HK-2 (cell line): Measurements from ENCODE around the gene TBX22.
"Not testable (repeated sequence)": the region's sequence is repeated elsewhere in the genome, so short reads cannot be mapped to it uniquely, and the experiment has no call there.

ENCODE experiments used
- DNase-seq: peaks from one replicate; pipeline ENCODE4 v3.0.0-alpha.2; 2018; ENCODE audit not compliant: unreplicated experiment

The TBX22 gene, protein sequence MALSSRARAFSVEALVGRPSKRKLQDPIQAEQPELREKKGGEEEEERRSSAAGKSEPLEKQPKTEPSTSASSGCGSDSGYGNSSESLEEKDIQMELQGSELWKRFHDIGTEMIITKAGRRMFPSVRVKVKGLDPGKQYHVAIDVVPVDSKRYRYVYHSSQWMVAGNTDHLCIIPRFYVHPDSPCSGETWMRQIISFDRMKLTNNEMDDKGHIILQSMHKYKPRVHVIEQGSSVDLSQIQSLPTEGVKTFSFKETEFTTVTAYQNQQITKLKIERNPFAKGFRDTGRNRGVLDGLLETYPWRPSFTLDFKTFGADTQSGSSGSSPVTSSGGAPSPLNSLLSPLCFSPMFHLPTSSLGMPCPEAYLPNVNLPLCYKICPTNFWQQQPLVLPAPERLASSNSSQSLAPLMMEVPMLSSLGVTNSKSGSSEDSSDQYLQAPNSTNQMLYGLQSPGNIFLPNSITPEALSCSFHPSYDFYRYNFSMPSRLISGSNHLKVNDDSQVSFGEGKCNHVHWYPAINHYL

DNA sequence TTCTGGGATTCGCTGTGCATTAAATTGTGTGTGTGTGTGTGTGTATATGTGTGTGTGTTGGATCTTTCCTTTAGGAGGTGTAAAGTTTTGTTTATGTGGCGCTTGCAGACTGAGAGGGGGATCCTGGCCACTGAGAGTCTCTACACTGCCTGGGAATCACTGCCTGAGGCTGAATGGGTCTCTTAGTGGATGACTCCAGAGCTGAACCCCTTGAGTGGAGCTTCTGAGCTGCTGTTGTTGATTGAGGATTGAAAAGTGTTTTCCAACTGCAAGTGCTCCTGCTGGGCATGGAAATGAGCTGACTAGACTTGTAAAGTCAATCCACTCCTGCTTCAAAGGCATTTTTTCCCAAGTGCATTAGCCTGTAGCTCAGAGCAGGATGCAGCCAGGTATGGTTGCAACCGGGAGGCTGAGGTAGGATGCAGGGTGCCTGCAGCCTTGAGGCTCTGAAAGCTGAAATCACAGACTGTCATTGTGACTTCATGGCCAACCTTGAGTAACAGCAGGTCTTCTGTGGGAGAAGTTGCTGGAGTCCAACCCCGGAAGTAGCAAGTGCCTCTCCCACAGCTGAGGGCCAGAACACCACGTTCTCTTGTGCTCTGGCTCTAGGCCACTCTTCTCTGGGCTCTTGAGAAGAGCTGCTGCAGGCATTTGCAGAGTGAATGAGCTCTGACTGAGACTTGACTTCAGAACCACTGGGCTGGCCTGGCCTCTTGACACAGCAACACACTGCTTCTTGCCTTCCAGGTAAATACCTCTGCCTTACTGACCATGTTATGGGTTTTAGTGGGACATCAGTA lies at the start of gene TBX22:
TSS of gene TBX22 (plus strand) at position 613 of the 800 bp plus-strand sequence. CDS start 7,517 bp downstream, outside the sequence.
- DNase-seq = no peak

DNA sequence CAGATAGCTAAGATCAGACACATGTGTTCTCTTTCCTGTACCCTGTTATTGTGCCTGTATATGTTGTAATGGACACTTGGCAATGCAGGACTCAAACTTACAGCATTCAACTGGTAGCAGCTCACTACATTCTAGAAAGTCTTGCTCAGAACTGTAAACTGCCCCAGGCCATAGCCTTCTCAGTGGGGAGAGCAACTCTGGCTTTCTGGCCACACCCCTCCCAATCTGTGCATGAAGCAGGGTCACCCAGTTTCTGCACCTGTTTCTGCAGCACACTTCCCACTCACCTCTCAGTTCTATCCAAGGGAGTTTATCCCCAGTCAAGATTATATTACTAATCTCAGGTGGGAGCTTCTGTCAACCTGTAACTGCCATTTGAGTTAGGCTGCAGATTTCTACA lies 38.9 kb upstream of the TBX22 start:
- no peak for DNase-seq

DNA sequence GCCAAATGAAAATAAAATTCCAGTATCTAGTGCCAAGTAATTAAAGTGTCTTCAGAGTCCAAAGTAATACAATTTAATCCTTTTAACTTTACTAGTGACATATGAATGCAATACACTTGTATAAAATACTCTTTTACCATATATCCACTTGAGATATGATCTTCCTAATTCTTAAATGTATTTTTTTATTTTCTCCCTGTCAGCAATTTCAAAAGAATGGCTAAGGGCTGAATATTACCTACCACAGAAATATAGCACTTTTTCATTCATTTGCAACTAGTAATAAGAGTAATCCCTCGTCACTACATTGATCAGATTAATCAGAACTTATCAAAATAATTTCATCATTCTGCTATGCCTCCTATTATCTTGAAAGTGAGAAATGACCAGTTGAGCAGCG lies 10.1 kb upstream of the TBX22 start:
- no peak for DNase-seq

DNA sequence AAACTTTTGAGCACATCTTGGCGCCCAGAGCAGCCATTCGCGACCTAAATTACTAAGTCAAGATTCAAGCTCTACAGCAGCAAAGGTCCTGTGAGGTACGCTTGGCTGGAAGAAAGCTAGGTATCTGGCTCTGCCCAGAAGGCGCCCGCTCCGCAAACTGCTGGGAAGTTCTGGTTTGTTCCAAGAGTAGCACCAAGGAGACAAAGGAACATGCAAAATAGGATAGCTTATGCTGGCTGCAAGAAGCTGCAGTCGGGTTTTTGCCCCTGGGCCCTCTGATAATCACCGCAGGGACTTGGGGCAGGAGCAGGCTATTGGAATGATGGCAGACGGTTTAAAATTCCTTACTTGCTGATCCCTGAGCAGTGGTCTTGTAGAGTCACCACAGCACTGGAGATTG lies 3.0 kb upstream of the TBX22 start:
- no peak for DNase-seq

DNA sequence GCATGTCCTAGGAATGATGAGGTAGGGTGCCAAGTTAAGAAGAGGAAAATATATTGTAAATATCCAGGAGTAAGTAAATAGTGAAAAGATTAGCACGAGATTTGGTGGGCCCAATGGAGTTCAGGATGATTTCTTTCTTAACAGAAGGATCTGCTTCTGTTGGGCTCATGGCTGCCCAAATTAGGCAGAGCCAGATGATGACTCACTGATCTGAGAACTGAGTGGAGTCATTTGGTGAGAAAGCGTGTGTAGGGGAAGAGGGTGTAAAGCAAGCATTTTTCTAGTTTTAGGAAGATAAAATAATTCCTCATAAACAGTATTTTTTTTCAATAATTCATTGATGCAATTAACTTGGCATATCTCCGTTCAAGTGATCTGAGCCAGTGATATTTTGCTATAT lies 1.6 kb downstream of the TBX22 start:
- DNase-seq = no peak

DNA sequence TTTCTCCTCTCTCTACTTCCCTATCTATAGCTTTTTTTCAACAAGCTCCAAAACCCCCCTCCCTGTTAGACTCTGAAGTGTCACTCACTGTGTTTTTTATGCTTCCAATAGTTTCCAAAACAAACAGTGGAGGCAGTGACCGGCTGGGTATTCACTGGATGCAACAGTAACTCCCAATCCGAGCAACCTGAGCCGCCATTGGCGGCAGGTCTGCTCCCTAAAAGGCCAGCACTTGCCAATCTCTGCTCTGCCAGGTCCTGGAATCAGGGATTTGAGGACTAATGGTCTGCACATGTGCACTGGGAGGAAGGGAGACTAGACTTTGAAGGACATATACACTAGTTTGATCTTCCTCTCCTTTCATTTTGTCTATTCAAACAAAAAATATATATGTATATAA lies 7.1 kb downstream of the TBX22 start:
- DNase-seq = no peak

DNA sequence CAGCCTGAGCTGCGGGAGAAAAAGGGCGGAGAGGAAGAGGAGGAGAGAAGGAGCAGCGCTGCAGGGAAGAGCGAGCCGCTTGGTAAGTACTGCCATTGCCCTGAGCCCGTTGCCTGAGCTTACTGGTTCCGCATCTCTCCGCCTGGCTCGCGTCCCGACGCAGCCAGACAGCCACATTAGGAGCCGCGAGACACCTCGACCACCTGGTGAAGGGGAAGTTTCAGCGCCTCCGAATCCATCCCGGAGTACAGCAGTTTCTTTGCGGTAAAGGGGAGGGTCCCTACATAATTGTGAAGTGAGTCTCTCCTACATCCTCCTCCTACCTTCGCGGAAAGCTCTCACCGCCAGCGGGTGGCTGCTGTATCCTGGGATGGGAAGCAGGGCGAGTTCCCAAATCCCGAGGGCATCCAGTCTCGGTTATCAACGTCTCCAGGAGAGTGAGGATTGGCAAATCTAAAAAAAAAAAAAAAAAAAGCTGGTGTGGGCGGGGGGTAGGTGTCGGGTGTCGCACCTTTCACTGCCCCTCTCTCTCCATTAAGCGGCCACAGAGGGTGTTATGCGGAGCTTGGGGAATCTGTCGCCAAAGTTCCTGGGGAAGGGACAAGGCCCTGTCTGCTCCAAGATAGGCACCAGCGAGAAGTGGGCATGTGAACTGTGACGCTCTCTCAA lies 7.9 kb downstream of the TBX22 start:
- no peak for DNase-seq

DNA sequence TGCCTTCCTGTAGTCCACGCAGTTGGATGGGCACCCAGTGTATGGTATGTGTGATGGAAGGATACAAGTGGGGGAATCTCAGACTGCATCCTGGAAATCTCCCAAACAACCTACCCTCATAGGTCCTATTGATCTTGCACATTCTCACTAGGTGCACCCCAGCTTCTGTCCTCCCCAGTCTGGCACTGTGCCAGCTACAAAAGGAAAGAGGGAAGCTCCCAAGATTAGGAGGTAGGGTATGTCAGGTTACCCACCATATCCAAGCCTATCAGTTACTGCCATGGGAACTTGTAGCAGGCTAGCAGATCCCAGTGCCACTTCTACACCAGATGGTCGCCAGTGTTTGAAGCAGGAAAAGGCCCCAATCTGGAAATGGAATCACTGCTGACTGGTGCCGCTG lies 11.6 kb downstream of the TBX22 start:
- DNase-seq = no peak

DNA sequence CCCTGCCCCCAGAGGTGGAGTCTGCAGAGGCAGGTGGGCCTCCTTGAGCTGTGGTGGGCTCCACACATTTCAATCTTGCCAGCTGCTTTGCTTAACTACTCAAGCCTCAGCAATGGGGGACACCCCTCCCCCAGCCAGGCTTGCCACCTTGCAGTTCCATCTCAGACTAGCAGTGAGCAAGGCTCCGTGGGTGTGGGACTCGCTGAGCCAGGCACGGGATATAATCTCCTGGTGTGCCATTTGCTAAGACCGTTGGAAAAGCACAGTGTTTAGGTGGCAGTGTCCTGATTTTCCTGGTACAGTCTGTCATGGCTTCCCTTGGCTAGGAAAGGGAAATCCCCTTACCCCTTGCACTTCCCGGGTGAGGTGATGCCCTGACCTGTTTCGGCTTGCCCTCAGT lies 51.6 kb downstream of the TBX22 start:
- DNase-seq = not testable (repeated sequence)

DNA sequence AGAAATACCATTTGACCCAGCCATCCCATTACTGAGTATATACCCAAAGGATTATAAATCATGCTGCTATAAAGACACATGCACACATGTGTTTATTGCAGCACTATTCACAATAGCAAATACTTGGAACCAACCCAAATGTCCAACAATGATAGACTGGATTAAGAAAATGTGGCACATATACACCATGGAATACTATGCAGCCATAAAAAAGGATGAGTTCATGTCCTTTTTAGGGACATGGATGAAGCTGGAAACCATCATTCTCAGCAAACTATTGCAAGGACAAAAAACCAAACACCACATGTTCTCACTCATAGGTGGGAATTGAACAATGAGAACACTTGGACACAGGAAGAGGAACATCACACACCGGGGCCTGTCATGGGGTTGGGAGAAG lies 61.1 kb downstream of the TBX22 start:
- not testable (repeated sequence) for DNase-seq
